ENCODE measurements around the gene OSBPL10.

- TF ChIP-seq, protein P1, sequence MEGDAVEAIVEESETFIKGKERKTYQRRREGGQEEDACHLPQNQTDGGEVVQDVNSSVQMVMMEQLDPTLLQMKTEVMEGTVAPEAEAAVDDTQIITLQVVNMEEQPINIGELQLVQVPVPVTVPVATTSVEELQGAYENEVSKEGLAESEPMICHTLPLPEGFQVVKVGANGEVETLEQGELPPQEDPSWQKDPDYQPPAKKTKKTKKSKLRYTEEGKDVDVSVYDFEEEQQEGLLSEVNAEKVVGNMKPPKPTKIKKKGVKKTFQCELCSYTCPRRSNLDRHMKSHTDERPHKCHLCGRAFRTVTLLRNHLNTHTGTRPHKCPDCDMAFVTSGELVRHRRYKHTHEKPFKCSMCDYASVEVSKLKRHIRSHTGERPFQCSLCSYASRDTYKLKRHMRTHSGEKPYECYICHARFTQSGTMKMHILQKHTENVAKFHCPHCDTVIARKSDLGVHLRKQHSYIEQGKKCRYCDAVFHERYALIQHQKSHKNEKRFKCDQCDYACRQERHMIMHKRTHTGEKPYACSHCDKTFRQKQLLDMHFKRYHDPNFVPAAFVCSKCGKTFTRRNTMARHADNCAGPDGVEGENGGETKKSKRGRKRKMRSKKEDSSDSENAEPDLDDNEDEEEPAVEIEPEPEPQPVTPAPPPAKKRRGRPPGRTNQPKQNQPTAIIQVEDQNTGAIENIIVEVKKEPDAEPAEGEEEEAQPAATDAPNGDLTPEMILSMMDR (IDR thresholded peaks at IDR 0.05; ENCODE audit: insufficient read depth, low read depth, low read length), result no peak
- TF ChIP-seq EZH2 (IDR thresholded peaks at IDR 0.05; ENCODE audit: insufficient read depth, low read length), result no peak
Measured at GRCh38 chr3:31861826-31862225, 119.2 kb downstream of the OSBPL10 start.

Measured in astrocyte (in vitro differentiated cells and primary cell).